A673 (cell line): ENCODE measurements around the gene TBL3. TPM values are rescaled to one million over a fixed set of nuclear protein-coding genes. Genes with fewer than 3 reads are reported as not detected.

Experiments
- BruUV-seq: library from RNA; stranded (reverse); fragments of 400-500 nt; replicated peaks from 2 replicates; lab custom pipeline; 2021; lab: Mats Ljungman, UMichigan
- CTCF ChIA-PET: fragments of 300-600 bp; sonication (Branson Sonifier 250); formaldehyde crosslinking; loops from one replicate; lab custom pipeline; 2022; ENCODE audit warnings: antibody characterized with exemption; lab: Charles Lee
- POLR2A ChIA-PET: fragments of 300-600 bp; sonication (Branson Sonifier 250); formaldehyde crosslinking; loops from one replicate; lab custom pipeline; 2022; ENCODE audit warnings: antibody characterized with exemption; ENCODE audit not compliant: low non-redundant PET; lab: Charles Lee
- DNase-seq: peaks from one replicate; pipeline ENCODE4 v3.0.0-alpha.2; 2015; ENCODE audit warnings: low spot score
- H3K27ac ChIP-seq: fragments of 200-600 bp; sonication (generic); 2 replicates; pipeline ENCODE4 v1.5.1; 2016; ENCODE audit warnings: mixed run types, low read depth, mild to moderate bottlenecking, mixed read lengths, antibody characterized with exemption, low read length; ENCODE audit not compliant: poor library complexity, severe bottlenecking
- H3K27me3 ChIP-seq: fragments of 200-600 bp; sonication (generic); replicated peaks from 2 replicates; pipeline ENCODE4 v1.6.1; 2017; ENCODE audit warnings: mixed run types, low read depth, mild to moderate bottlenecking, mixed read lengths, antibody characterized with exemption, low read length; ENCODE audit not compliant: insufficient read depth, poor library complexity
- H3K36me3 ChIP-seq: fragments of 200-600 bp; sonication (generic); 2 replicates; pipeline ENCODE4 v1.6.1; 2016; ENCODE audit warnings: mixed run types, mild to moderate bottlenecking, mixed read lengths, antibody characterized with exemption, low read length; ENCODE audit not compliant: insufficient read depth, poor library complexity, severe bottlenecking
- H3K4me1 ChIP-seq: fragments of 200-600 bp; sonication (generic); 2 replicates; pipeline ENCODE4 v1.6.1; 2017; ENCODE audit warnings: mixed run types, mild to moderate bottlenecking, mixed read lengths, antibody characterized with exemption, low read length; ENCODE audit not compliant: insufficient read depth, poor library complexity, severe bottlenecking
- H3K4me3 ChIP-seq: fragments of 200-600 bp; sonication (generic); 2 replicates; pipeline ENCODE4 v1.5.1; 2016; ENCODE audit warnings: low read depth, mixed run types, mild to moderate bottlenecking, mixed read lengths, low read length; ENCODE audit not compliant: poor library complexity, severe bottlenecking
- H3K9me3 ChIP-seq: fragments of 200-600 bp; sonication (generic); 2 replicates; pipeline ENCODE4 v1.6.1; 2016; ENCODE audit warnings: mixed run types, low read depth, mild to moderate bottlenecking, mixed read lengths, antibody characterized with exemption, low read length; ENCODE audit not compliant: poor library complexity, severe bottlenecking
- CTCF ChIP-seq: fragments of 300-800, 200-600 bp; sonication (generic); conservative IDR thresholded peaks from 2 replicates; pipeline ENCODE4 v1.5.1; 2017; ENCODE audit warnings: low read depth, mild to moderate bottlenecking, antibody characterized with exemption, low read length, moderate library complexity, mixed read lengths
- EZH2 ChIP-seq: fragments of 200-600 bp; sonication (generic); IDR thresholded peaks from 2 replicates; pipeline ENCODE4 v1.6.1; 2017; ENCODE audit warnings: borderline replicate concordance, low read depth, mild to moderate bottlenecking, mixed read lengths, antibody characterized with exemption, low read length; ENCODE audit not compliant: poor library complexity, severe bottlenecking
- intact Hi-C: fragments of 100-400 bp; cut with micrococcal nuclease; formaldehyde crosslinking; loops from one replicate; pipeline ENCODE4 v1.10.0; 2022; ENCODE audit not compliant: unreplicated experiment
- total RNA-seq: library from RNA; stranded (reverse); gene quantifications from 2 replicates; pipeline ENCODE4 v1.2.3, GENCODE V29; 2021

Gene TBL3
- total RNA-seq, 1 experiment from 2014 or later, result 58.4 TPM

- Histone ChIP-seq H3K27ac (no peak overlapping the region), H3K9me3 (no peaks in the 10 kb centered on the region), H3K4me3 (no peak overlapping the region), H3K4me1 (peaks cover 15% of the 10 kb centered on the region), H3K36me3 (peaks cover 28% of the 10 kb centered on the region), H3K27me3 (no peaks in the 10 kb centered on the region)
- intact Hi-C loops, result no loop called here
- TF ChIP-seq EZH2 (no peak), CTCF (no peak)
- CTCF ChIA-PET, result no interaction called here
- no TSS peak for BruUV-seq
- POLR2A ChIA-PET, result no interaction called here
- DNase-seq, result no peak
These were observed 7.6 kb downstream of the TBL3 start for GRCh38 chr16:1979271-1980029.

GRCh38 chr16:1980030-1980769, 8.3 kb downstream of the TBL3 start:
- TF ChIP-seq CTCF (no peak), EZH2 (no peak)
- ChIA-PET POLR2A (no interaction called here), CTCF (no interaction called here)
- peaks cover 23% of the 10 kb centered on the region for H3K36me3 ChIP-seq
- BruUV-seq, result no TSS peak
- DNase-seq, result no peak
- H3K4me1 ChIP-seq, result peaks cover 20% of the 10 kb centered on the region
- H3K27ac ChIP-seq, result no peak overlapping the region
- H3K9me3 ChIP-seq, result no peaks in the 10 kb centered on the region
- H3K27me3 ChIP-seq, result no peaks in the 10 kb centered on the region
- intact Hi-C loops, result no loop called here
- H3K4me3 ChIP-seq, result no peak overlapping the region

- intact Hi-C loops, result no loop called here
- H3K27me3 ChIP-seq, result no peaks in the 10 kb centered on the region
- TF ChIP-seq EZH2, result no peak
- TF ChIP-seq CTCF, result no peak
- ChIA-PET CTCF (interaction anchor here (0.9 kb wide), 1 partner anchor 24 kb away, joined by 6 read pairs; no protein-coding TSS in a partner anchor), POLR2A (no interaction called here)
- H3K4me1 ChIP-seq, result peaks cover 20% of the 10 kb centered on the region
- DNase-seq, result no peak
- no TSS peak for BruUV-seq
- H3K9me3 ChIP-seq, result no peaks in the 10 kb centered on the region
- H3K27ac ChIP-seq, result no peak overlapping the region
- peaks cover 20% of the 10 kb centered on the region for H3K36me3 ChIP-seq
- H3K4me3 ChIP-seq, result no peak overlapping the region
These were observed 8.9 kb downstream of the TBL3 start for GRCh38 chr16:1980770-1981087.
